T-helper 17 cell (primary cell): ENCODE measurements around the gene CDYL2. TPM values are rescaled to one million over a fixed set of nuclear protein-coding genes. Genes with fewer than 3 reads are reported as not detected.
"Not testable (repeated sequence)": the region's sequence is repeated elsewhere in the genome, so short reads cannot be mapped to it uniquely, and the experiment has no call there.

Experiments used
- ATAC-seq: fragments of 150-1000 bp; cut with Tn5 transposase; 2 replicates; pipeline ENCODE4 v1.10.0; 2021; ENCODE audit warnings: mild to moderate bottlenecking, moderate library complexity
- DNase-seq, 3 donors: peaks; one replicate each; pipeline versions ENCODE4 v3.0.0 to v3.0.0-alpha.2; 2020 to 2021
- H3K9me3 ChIP-seq: one replicate; pipeline ENCODE4 v1.7.0; 2013; ENCODE audit warnings: low read length, mild to moderate bottlenecking; ENCODE audit not compliant: control insufficient read depth, poor library complexity, severe bottlenecking
- H3K27ac Mint-ChIP-seq: one replicate; pipeline ENCODE4 v1.8.0; 2022; ENCODE audit warnings: mild to moderate bottlenecking, moderate library complexity, mixed read lengths
- H3K27me3 Mint-ChIP-seq: one replicate; pipeline ENCODE4 v1.8.0; 2022; ENCODE audit warnings: mixed read lengths
- H3K36me3 Mint-ChIP-seq: one replicate; pipeline ENCODE4 v1.8.0; 2022; ENCODE audit warnings: low read depth, mixed read lengths
- H3K4me1 Mint-ChIP-seq: one replicate; pipeline ENCODE4 v1.8.0; 2022; ENCODE audit warnings: mild to moderate bottlenecking, mixed read lengths
- H3K4me3 Mint-ChIP-seq: one replicate; pipeline ENCODE4 v1.8.0; 2022; ENCODE audit warnings: mild to moderate bottlenecking, moderate library complexity, mixed read lengths
- total RNA-seq, 4 donors: library from RNA in 2 of 4; stranded (reverse) in 2 of 4; gene quantifications; one replicate each; pipeline ENCODE4 v1.2.3 and lab custom pipeline; 2022 to 2026

CDYL2 gene
- total RNA-seq, 2 donors from 2014 or later = 17.0 to 28.3 TPM

DNA sequence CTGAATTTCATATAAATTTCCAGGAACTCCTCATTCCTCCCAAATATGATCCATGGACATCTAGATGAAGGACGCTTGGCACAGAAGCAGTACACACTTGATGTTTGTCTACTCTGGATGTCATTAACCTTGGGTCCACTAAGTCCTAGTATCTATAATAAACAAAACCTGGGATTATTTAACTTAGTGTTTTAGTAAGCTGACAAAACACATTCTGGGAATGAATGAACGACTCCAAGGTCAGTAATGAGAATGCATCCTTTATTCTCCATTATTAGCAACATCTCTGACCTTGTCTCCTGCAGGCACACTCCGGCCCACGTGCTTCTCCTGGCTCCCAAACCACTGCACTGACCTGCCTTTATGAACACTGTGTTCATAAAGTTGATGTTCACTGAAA, 24.1 kb upstream of the CDYL2 start:
- ATAC-seq = no peak

DNA sequence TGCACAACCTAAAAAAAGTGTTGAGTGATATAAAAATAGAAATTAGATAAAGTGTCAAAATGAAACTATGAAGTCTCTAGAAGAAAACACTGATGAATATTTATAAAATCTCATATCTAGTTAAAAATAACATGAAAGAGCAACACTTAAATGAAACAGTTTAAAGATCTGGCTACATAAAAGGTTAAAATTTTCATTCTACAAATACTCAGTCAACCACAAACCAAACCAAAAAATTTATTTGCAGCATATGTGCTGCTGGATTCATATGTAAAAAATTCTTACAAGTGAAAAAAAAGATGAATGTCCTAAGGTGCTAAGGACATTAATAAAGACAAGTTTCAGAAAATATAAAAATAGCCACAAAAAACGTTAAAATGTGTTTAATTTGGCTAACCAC, 22.6 kb upstream of the CDYL2 start:
- Mint-ChIP-seq H3K27ac (no peak overlapping the region), H3K4me3 (no peak overlapping the region), H3K36me3 (peaks cover 4% of the 10 kb centered on the region), H3K4me1 (no peaks in the 10 kb centered on the region), H3K27me3 (peaks cover 39% of the 10 kb centered on the region)
- ATAC-seq = no peak
- no peaks in the 10 kb centered on the region for H3K9me3 ChIP-seq
- DNase-seq = no peak

More for the DNA sequence above, 24.1 kb upstream of the CDYL2 start:
- H3K9me3 ChIP-seq = no peaks in the 10 kb centered on the region
- Mint-ChIP-seq H3K27me3 (peaks cover 50% of the 10 kb centered on the region), H3K27ac (no peak overlapping the region), H3K4me3 (no peak overlapping the region), H3K4me1 (no peaks in the 10 kb centered on the region), H3K36me3 (peaks cover 4% of the 10 kb centered on the region)
- no peak for DNase-seq

DNA sequence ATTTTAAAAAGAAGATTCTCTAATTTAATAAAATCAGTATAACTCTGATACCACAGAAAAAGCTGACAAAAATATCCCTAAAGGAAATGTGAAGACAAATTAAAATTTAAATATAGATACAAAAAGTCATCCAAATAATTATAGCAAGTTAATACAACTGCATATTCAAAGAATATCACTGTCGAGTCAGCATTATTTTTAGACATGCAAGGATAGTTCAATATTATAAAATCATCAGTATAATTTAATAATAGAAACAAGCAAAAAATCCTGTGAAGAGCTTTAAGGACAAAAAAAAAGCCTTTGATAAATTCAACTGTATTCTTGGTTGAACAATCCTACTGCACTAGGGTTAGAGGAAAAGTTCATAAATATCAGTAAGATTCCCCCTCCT, 21.0 kb upstream of the CDYL2 start:
- peaks cover 23% of the 10 kb centered on the region for H3K27me3 Mint-ChIP-seq
- H3K9me3 ChIP-seq = no peaks in the 10 kb centered on the region
- H3K36me3 Mint-ChIP-seq = no peaks in the 10 kb centered on the region
- no peaks in the 10 kb centered on the region for H3K4me1 Mint-ChIP-seq
- ATAC-seq = no peak
- H3K4me3 Mint-ChIP-seq = no peak overlapping the region
- no peak for DNase-seq
- H3K27ac Mint-ChIP-seq = no peak overlapping the region

- Mint-ChIP-seq H3K27me3 (peaks cover 20% of the 10 kb centered on the region), H3K4me1 (no peaks in the 10 kb centered on the region), H3K36me3 (no peaks in the 10 kb centered on the region), H3K27ac (no peak overlapping the region), H3K4me3 (no peak overlapping the region)
- DNase-seq = no peak
- H3K9me3 ChIP-seq = no peaks in the 10 kb centered on the region
- peak; percentile 66 for ATAC-seq
Measured at GRCh38 chr16:80824623-80825364, 20.4 kb upstream of the CDYL2 start.

DNA sequence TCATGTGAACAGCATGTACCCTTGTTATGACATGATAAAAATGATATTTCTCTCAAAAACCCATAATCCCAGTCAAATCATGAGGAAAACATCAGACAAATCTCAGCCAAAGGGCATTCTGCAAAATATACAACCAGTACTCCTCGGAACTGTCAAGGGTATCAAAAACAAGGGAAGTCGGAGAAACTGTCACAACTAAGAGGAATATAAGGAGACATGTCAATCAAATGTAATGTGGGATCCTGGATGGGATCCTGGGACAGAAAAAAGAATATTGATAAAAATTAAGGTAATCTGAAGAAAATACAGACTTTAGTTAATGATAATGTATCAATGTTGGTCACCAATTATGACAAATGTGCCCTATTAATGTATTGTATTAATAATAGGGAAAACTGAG, 15.6 kb upstream of the CDYL2 start:
- Mint-ChIP-seq H3K27me3 (peaks cover 18% of the 10 kb centered on the region), H3K27ac (no peak overlapping the region), H3K4me3 (no peak overlapping the region), H3K36me3 (no peaks in the 10 kb centered on the region), H3K4me1 (no peaks in the 10 kb centered on the region)
- no peaks in the 10 kb centered on the region for H3K9me3 ChIP-seq
- ATAC-seq (no peak), DNase-seq (no peak)

- Mint-ChIP-seq H3K36me3 (no peaks in the 10 kb centered on the region), H3K4me3 (no peak overlapping the region), H3K4me1 (no peaks in the 10 kb centered on the region), H3K27me3 (peaks cover 21% of the 10 kb centered on the region), H3K27ac (no peak overlapping the region)
- DNase-seq = no peak
- no peaks in the 10 kb centered on the region for H3K9me3 ChIP-seq
- ATAC-seq = no peak
Measured at GRCh38 chr16:80816356-80816755, 12.0 kb upstream of the CDYL2 start.

DNA sequence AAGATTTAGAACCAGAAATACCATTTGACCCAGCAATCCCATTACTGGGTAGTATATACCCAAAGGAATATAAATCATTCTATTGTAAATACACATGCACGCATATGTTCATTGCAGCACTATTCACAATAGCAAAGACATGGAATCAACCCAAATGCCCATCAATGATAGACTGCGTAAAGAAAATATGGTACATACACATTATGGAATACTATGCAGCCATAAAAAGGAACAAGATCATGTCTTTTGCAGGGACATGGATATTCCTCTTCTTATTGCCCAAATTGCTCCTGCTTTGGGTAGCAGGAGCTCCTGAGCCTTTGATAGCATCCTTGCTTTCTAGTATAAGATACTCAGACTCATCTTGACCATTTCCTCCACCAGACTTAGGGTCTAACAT, 10.9 kb upstream of the CDYL2 start:
- not testable (repeated sequence) for ATAC-seq, H3K36me3 Mint-ChIP-seq, H3K4me3 Mint-ChIP-seq, H3K4me1 Mint-ChIP-seq, DNase-seq, H3K27ac Mint-ChIP-seq, H3K9me3 ChIP-seq
- H3K27me3 Mint-ChIP-seq = peaks cover 21% of the 10 kb centered on the region

- ATAC-seq = no peak
- no peak for DNase-seq
- H3K4me1 Mint-ChIP-seq = no peaks in the 10 kb centered on the region
- H3K9me3 ChIP-seq = no peaks in the 10 kb centered on the region
- H3K36me3 Mint-ChIP-seq = no peaks in the 10 kb centered on the region
- H3K4me3 Mint-ChIP-seq = no peak overlapping the region
- H3K27me3 Mint-ChIP-seq = peaks cover 16% of the 10 kb centered on the region
- H3K27ac Mint-ChIP-seq = no peak overlapping the region
Measured at GRCh38 chr16:80812593-80812992, 8.2 kb upstream of the CDYL2 start.

DNA sequence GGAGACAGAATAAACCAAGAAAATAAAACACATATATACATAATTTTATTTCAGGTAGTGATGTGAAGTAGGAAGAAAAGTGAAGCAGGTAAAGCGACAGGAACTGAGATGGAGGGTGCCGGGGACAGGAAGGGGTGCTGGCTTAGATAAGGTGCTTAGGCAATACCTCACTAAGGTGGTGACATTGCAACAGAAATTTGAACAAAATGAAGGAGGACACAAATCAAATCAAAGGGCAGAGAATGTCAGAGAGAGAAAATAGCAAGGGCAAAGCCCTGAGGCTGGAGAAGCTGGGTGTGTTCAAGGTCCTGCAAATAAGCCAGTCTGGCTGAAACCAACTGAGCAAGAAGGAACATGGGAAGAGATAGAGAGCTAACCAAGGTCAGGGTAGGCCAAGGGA, 5.0 kb upstream of the CDYL2 start:
- Mint-ChIP-seq H3K4me3 (no peak overlapping the region), H3K36me3 (no peaks in the 10 kb centered on the region), H3K27me3 (no peaks in the 10 kb centered on the region), H3K27ac (no peak overlapping the region), H3K4me1 (peaks cover 7% of the 10 kb centered on the region)
- no peak for ATAC-seq
- no peaks in the 10 kb centered on the region for H3K9me3 ChIP-seq
- DNase-seq = no peak

DNA sequence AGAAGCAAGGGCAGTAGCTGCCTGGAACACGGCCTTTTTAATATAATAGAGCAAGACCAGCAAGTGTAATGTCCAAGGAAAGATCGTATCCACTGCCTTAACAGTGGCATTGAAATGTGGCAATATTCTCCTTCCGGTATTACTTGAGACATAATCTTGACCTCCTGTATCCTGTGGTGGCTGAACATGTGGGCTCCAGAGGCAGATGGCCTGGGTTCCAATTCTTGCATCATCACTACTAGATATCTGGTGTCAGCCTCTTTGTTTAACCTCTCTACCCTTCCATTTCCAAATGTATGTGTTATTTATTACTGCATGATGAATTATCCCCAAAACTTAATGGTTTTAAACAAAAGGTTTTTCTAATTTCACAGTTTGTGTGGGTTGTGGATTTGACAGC, 3.5 kb upstream of the CDYL2 start:
- no peaks in the 10 kb centered on the region for H3K9me3 ChIP-seq
- Mint-ChIP-seq H3K27ac (no peak overlapping the region), H3K4me3 (no peak overlapping the region), H3K27me3 (no peaks in the 10 kb centered on the region), H3K36me3 (no peaks in the 10 kb centered on the region), H3K4me1 (peaks cover 9% of the 10 kb centered on the region)
- ATAC-seq (no peak), DNase-seq (no peak)

- Mint-ChIP-seq H3K27ac (no peak overlapping the region), H3K36me3 (no peaks in the 10 kb centered on the region), H3K4me1 (peaks cover 14% of the 10 kb centered on the region), H3K27me3 (no peaks in the 10 kb centered on the region), H3K4me3 (peak overlapping the region; percentile 4)
- no peak for DNase-seq
- peak; percentile 42 for ATAC-seq
- H3K9me3 ChIP-seq = no peaks in the 10 kb centered on the region
Measured at GRCh38 chr16:80806927-80807340, 2.5 kb upstream of the CDYL2 start.

GRCh38 chr16:80806289-80806688, 1.9 kb upstream of the CDYL2 start:
- H3K9me3 ChIP-seq = no peaks in the 10 kb centered on the region
- no peak for DNase-seq
- Mint-ChIP-seq H3K36me3 (no peaks in the 10 kb centered on the region), H3K4me1 (peaks cover 15% of the 10 kb centered on the region), H3K4me3 (peak overlapping the region; percentile 4), H3K27ac (no peak overlapping the region), H3K27me3 (no peaks in the 10 kb centered on the region)
- no peak for ATAC-seq

DNA sequence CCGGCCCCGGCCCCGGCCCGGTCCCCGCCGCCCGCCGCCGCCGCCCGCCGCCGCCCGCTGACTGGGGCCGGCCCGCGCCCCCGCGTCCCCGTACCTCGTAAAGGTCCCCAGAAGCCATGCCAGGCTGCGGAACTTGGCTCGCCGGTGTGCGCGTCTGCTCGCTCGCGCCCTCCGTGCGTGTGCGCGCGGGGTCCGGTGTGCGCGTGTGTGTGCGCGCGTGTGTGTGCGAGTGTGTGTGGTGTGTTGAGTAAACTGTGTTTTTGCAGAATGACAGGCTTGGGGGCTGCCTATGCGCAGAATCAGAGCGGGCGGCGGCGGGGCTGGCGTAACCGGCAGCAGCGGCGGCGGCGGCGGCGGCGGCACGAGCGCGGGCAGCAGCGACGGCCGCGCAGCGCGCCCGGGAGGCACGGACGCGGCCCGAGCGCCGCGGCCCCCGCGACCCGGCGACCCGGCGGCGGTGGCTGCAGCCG, 307 bp downstream of the CDYL2 start:
- Mint-ChIP-seq H3K4me1 (peaks cover 19% of the 10 kb centered on the region), H3K36me3 (no peaks in the 10 kb centered on the region), H3K27ac (no peak overlapping the region), H3K27me3 (no peaks in the 10 kb centered on the region), H3K4me3 (peak overlapping the region; percentile 91)
- no peaks in the 10 kb centered on the region for H3K9me3 ChIP-seq
- peak; percentile 66 for ATAC-seq
- peak; percentile 19 to 39 (median 35) for DNase-seq
